ENCODE data around the gene CFB.
A peak's percentile ranks its signal among the peaks of the same experiment; 100 is the strongest.

Gene CFB

GRCh38 chr6:31949926-31950548 lies 4.1 kb downstream of the CFB start:
- CTCF ChIA-PET: interaction anchor here (0.7 to 7.4 kb wide), 10 partner anchors 9 to 272 kb away, joined by 3 to 94 read pairs (median 24); partner anchors contain the start of genes LY6G5C, NELFE, SKIC2 and ZBTB12
- no peak overlapping the region for H3K4me3 ChIP-seq (ENCODE audit: low read depth, low read length)

GRCh38 chr6:31952140-31952805 lies 6.4 kb downstream of the CFB start:
- no peak overlapping the region for H3K4me3 ChIP-seq (ENCODE audit: low read depth, low read length)
- POLR2A ChIA-PET: interaction anchor here (0.9 to 1.2 kb wide), 5 partner anchors 20 to 125 kb away, joined by 3 to 5 read pairs (median 3); partner anchors contain the start of genes DXO, HSPA1B and ZBTB12
- CTCF ChIA-PET: interaction anchor here (0.8 to 7.4 kb wide), 45 partner anchors 8 to 1032 kb away, joined by 3 to 94 read pairs (median 5); partner anchors contain the start of genes ATP6V1G2, C2, DXO and EHMT2
- TF ChIP-seq CTCF (IDR thresholded peaks at IDR 0.05; ENCODE audit: insufficient read depth, low read length, missing control alignments): peak; percentile 86
- no peak for DNase-seq (ENCODE audit: low read depth, low spot score)

More at GRCh38 chr6:31949926-31950548, 4.1 kb downstream of the CFB start:
- no peak for DNase-seq (ENCODE audit: low read depth, low spot score)
- POLR2A ChIA-PET: no interaction called here
- TF ChIP-seq CTCF (IDR thresholded peaks at IDR 0.05; ENCODE audit: insufficient read depth, low read length, missing control alignments): no peak

- no peak for DNase-seq (ENCODE audit: low read depth, low spot score)
- ChIA-PET CTCF (interaction anchor here (0.8 to 7.4 kb wide), 40 partner anchors 9 to 1031 kb away, joined by 3 to 94 read pairs (median 6); partner anchors contain the start of genes ATP6V1G2, C2, DXO and EHMT2), POLR2A (interaction anchor here (0.9 to 1.2 kb wide), 4 partner anchors 19 to 126 kb away, joined by 3 to 5 read pairs (median 4); partner anchors contain the start of genes DXO, HSPA1B and ZBTB12)
- H3K4me3 ChIP-seq (ENCODE audit: low read depth, low read length): no peak overlapping the region
- TF ChIP-seq CTCF (IDR thresholded peaks at IDR 0.05; ENCODE audit: insufficient read depth, low read length, missing control alignments): no peak
These were observed 7.0 kb downstream of the CFB start for GRCh38 chr6:31952890-31953289.

- ChIA-PET CTCF (interaction anchor here (1.6 to 7.4 kb wide), 2 partner anchors 14 to 65 kb away, joined by 8 to 94 read pairs; no protein-coding TSS in a partner anchor), POLR2A (no interaction called here)
- no peak for TF ChIP-seq CTCF (IDR thresholded peaks at IDR 0.05; ENCODE audit: insufficient read depth, low read length, missing control alignments)
- H3K4me3 ChIP-seq (ENCODE audit: low read depth, low read length): no peak overlapping the region
- DNase-seq (ENCODE audit: low read depth, low spot score): no peak
These were observed 8.6 kb downstream of the CFB start for GRCh38 chr6:31954511-31954910.

GRCh38 chr6:31956796-31957195 lies 10.9 kb downstream of the CFB start:
- ChIA-PET POLR2A (no interaction called here), CTCF (interaction anchor here (0.6 to 1.9 kb wide), 9 partner anchors 9 to 276 kb away, joined by 3 to 7 read pairs (median 4); partner anchors contain the start of genes CFB and LY6G5C)
- no peak for TF ChIP-seq CTCF (IDR thresholded peaks at IDR 0.05; ENCODE audit: insufficient read depth, low read length, missing control alignments)
- H3K4me3 ChIP-seq (ENCODE audit: low read depth, low read length): no peak overlapping the region
- no peak for DNase-seq (ENCODE audit: low read depth, low spot score)

GRCh38 chr6:31958412-31958740 lies 12.5 kb downstream of the CFB start:
- no peak for TF ChIP-seq CTCF (IDR thresholded peaks at IDR 0.05; ENCODE audit: insufficient read depth, low read length, missing control alignments)
- ChIA-PET CTCF (interaction anchor here (1.5 to 1.9 kb wide), 3 partner anchors 7 to 40 kb away, joined by 4 to 7 read pairs (median 5); no protein-coding TSS in a partner anchor), POLR2A (interaction anchor here (1.1 to 1.8 kb wide), 5 partner anchors 10 to 61 kb away, joined by 4 to 16 read pairs (median 5); partner anchors contain the start of genes DXO, EHMT2 and ZBTB12)
- no peak for DNase-seq (ENCODE audit: low read depth, low spot score)
- peak overlapping the region; percentile 100 for H3K4me3 ChIP-seq (ENCODE audit: low read depth, low read length)

All from AG04449 (cell line).